B cell (primary cell): Measurements from ENCODE around the gene DNAJC15. TPM values are rescaled to one million over a fixed set of nuclear protein-coding genes. Genes with fewer than 3 reads are reported as not detected.

Source experiments
- ATAC-seq: fragments of 200-7000 bp; cut with Tn5 transposase; one replicate; pipeline ENCODE4 v1.10.0; 2021; ENCODE audit warnings: low read depth, mild to moderate bottlenecking, moderate number of reproducible peaks, moderate library complexity
- CTCF ChIA-PET: fragments of 350-600 bp; sonication (Branson Sonifier 250); formaldehyde crosslinking; loops from one replicate; lab custom pipeline; 2021; ENCODE audit warnings: antibody characterized with exemption, inconsistent platforms; lab: Charles Lee
- POLR2A ChIA-PET: fragments of 350-600 bp; sonication (Branson Sonifier 250); formaldehyde crosslinking; loops from one replicate; lab custom pipeline; 2021; ENCODE audit warnings: antibody characterized with exemption; lab: Charles Lee
- DNase-seq: peaks from one replicate; pipeline ENCODE4 v3.0.0; 2013
- H2AFZ ChIP-seq: 2 replicates; pipeline ENCODE4 v1.6.1; 2012; ENCODE audit warnings: mild to moderate bottlenecking, low read depth, low read length; ENCODE audit not compliant: insufficient read depth, poor library complexity, severe bottlenecking
- H3K27ac ChIP-seq, 2 donors: 1 replicate in 1 of 2; 2 replicates in 1 of 2; pipeline ENCODE4 v1.5.1; 2012 to 2013; ENCODE audit warnings: low read length in 2 of 2, mild to moderate bottlenecking in 2 of 2, moderate library complexity in 1 of 2
- H3K27me3 ChIP-seq, 4 experiments: fragments of 200-600 bp in 1 of 4; sonication (generic) in 1 of 4; replicated peaks in 1 of 4; 1 replicate in 2 of 4; 2 replicates in 2 of 4; pipeline versions ENCODE4 v1.6.1 to v1.7.0; 2013 to 2016; ENCODE audit warnings: low read length in 3 of 4, mild to moderate bottlenecking in 2 of 4, mixed read lengths in 1 of 4, moderate library complexity in 1 of 4; ENCODE audit not compliant: insufficient read depth in 4 of 4, control insufficient read depth in 3 of 4; ENCODE audit errors: control extremely low read depth in 1 of 4
- H3K36me3 ChIP-seq, 2 experiments: replicated peaks in 1 of 2; 1 replicate in 1 of 2; 2 replicates in 1 of 2; pipeline versions ENCODE4 v1.6.1 to v1.7.1; 2013; ENCODE audit warnings: low read length in 1 of 2; ENCODE audit not compliant: insufficient read depth in 2 of 2, control insufficient read depth in 1 of 2; ENCODE audit errors: control extremely low read depth in 1 of 2, extremely low read depth in 1 of 2
- H3K4me1 ChIP-seq, 2 donors: fragments of 200-600 bp in 1 of 2; sonication (generic) in 1 of 2; 1 replicate in 1 of 2; 2 replicates in 1 of 2; pipeline versions ENCODE4 v1.5.1 to v1.6.1; 2013 to 2017; ENCODE audit warnings: low read length in 2 of 2; ENCODE audit not compliant: control insufficient read depth in 2 of 2, insufficient read depth in 2 of 2
- H3K4me2 ChIP-seq: replicated peaks from 2 replicates; pipeline ENCODE3; 2012; ENCODE audit warnings: mild to moderate bottlenecking, low read depth, low read length; ENCODE audit not compliant: poor library complexity, severe bottlenecking
- H3K4me3 ChIP-seq, 5 experiments: fragments of 200-600 bp in 1 of 5; sonication (generic) in 1 of 5; 1 replicate in 3 of 5; 2 replicates in 2 of 5; pipeline versions ENCODE4 v1.5.1 to v1.7.0; 2011 to 2016; ENCODE audit warnings: low read length in 4 of 5, mild to moderate bottlenecking in 4 of 5, low read depth in 2 of 5, control low read depth in 1 of 5, moderate library complexity in 1 of 5; ENCODE audit not compliant: insufficient read depth in 1 of 5; ENCODE audit errors: control extremely low read depth in 1 of 5, extremely low read depth in 1 of 5
- H3K79me2 ChIP-seq: fragments of 200-600 bp; sonication (generic); one replicate; pipeline ENCODE4 v1.6.0; 2016; ENCODE audit warnings: low read length; ENCODE audit not compliant: control insufficient read depth, insufficient read depth
- H3K9ac ChIP-seq: fragments of 200-600 bp; sonication (generic); 2 replicates; pipeline ENCODE4 v1.6.1; 2017; ENCODE audit warnings: mild to moderate bottlenecking, low read length, moderate library complexity
- H3K9me3 ChIP-seq, 3 donors: one replicate each; pipeline versions ENCODE4 v1.6.1 to v1.7.1; 2013; ENCODE audit warnings: low read length in 2 of 3; ENCODE audit not compliant: control insufficient read depth in 2 of 3, insufficient read depth in 1 of 3; ENCODE audit errors: control extremely low read depth in 1 of 3
- H4K20me1 ChIP-seq: 2 replicates; pipeline ENCODE4 v1.6.0; 2012; ENCODE audit warnings: mild to moderate bottlenecking, low read length; ENCODE audit not compliant: insufficient read depth, control insufficient read depth, poor library complexity, severe bottlenecking
- H3K27ac Mint-ChIP-seq: one replicate; pipeline ENCODE4 v1.8.0; 2021; ENCODE audit warnings: mixed read lengths
- H3K27me3 Mint-ChIP-seq: one replicate; pipeline ENCODE4 v1.8.0; 2021; ENCODE audit warnings: mixed read lengths
- H3K4me1 Mint-ChIP-seq: one replicate; pipeline ENCODE4 v1.8.0; 2021; ENCODE audit warnings: mixed read lengths
- H3K4me3 Mint-ChIP-seq: one replicate; pipeline ENCODE4 v1.8.0; 2021; ENCODE audit warnings: mixed read lengths
- H3K9me3 Mint-ChIP-seq: one replicate; pipeline ENCODE4 v1.8.0; 2022; ENCODE audit warnings: mixed read lengths; ENCODE audit not compliant: insufficient read depth
- CTCF ChIP-seq: fragments of 200-600 bp; IDR thresholded peaks from one replicate; pipeline ENCODE4 v1.8.0; 2022; ENCODE audit warnings: antibody characterized with exemption, mild to moderate bottlenecking
- EZH2 ChIP-seq: IDR thresholded peaks from 2 replicates; pipeline ENCODE4 v1.6.1; 2012; ENCODE audit warnings: borderline replicate concordance, low read depth, mild to moderate bottlenecking, moderate library complexity, low read length; ENCODE audit not compliant: insufficient read depth, poor library complexity, severe bottlenecking
- WGBS: methylation state at CpG from one replicate; pipeline ENCODE4 v1.1.5; 2013; ENCODE audit warnings: missing lambda C conversion rate; ENCODE audit not compliant: insufficient coverage; 5-methylcytosine and 5-hydroxymethylcytosine counted together
- intact Hi-C: fragments of 100-400 bp; cut with micrococcal nuclease; formaldehyde crosslinking; loops from one replicate; pipeline ENCODE4 v1.10.0; 2022
- polyA plus RNA-seq: library from polyadenylated mRNA; depleted of rRNA; stranded (reverse); fragments of >200 nt; gene quantifications from 2 replicates; pipeline ENCODE4 v1.2.3, GENCODE V29; 2012
- total RNA-seq, 2 donors: library from RNA; stranded (reverse); fragments of 120-200 nt in 1 of 2; gene quantifications; 1 replicate in 1 of 2; 2 replicates in 1 of 2; pipeline versions ENCODE4 v1.2.3 to v1.2.4, GENCODE V29; 2013 to 2022

Gene DNAJC15
- total and polyA plus RNA-seq, 2 donors (not counting 1 experiment from before 2014, with no cell fraction given) = 11.5 to 15.2 TPM

GRCh38 chr13:43141685-43142084, 118.3 kb downstream of the DNAJC15 start:
- Mint-ChIP-seq H3K27me3 (peaks cover 25% of the 10 kb centered on the region), H3K4me1 (no peaks in the 10 kb centered on the region), H3K4me3 (no peak overlapping the region), H3K27ac (no peak overlapping the region), H3K9me3 (no peaks in the 10 kb centered on the region)
- WGBS = 100% methylated on average over 4 of the region's 4 CpGs
- Histone ChIP-seq H3K27ac (no peak overlapping the region), H3K9me3 (no peaks in the 10 kb centered on the region), H2AFZ (no peak overlapping the region), H3K79me2 (no peaks in the 10 kb centered on the region), H4K20me1 (no peaks in the 10 kb centered on the region), H3K4me2 (no peak overlapping the region), H3K9ac (no peak overlapping the region), H3K4me1 (no peaks in the 10 kb centered on the region), H3K36me3 (no peaks in the 10 kb centered on the region), H3K4me3 (no peak overlapping the region), H3K27me3 (peaks cover 0 to 7% (median 0%) of the 10 kb centered on the region in 4 experiments)
- no peak for TF ChIP-seq EZH2
- TF ChIP-seq CTCF = no peak
- POLR2A ChIA-PET = no interaction called here
- ATAC-seq (no peak), DNase-seq (no peak)
- intact Hi-C loops = no loop called here
- CTCF ChIA-PET = interaction anchor here (0.8 kb wide), 1 partner anchor 28 kb away, joined by 3 read pairs; no protein-coding TSS in a partner anchor

- intact Hi-C loops = no loop called here
- WGBS = no CpG with 5 or more reads among the region's 3 CpGs
- Mint-ChIP-seq H3K27ac (no peak overlapping the region), H3K27me3 (peaks cover 14% of the 10 kb centered on the region), H3K4me1 (no peaks in the 10 kb centered on the region), H3K9me3 (no peaks in the 10 kb centered on the region), H3K4me3 (no peak overlapping the region)
- DNase-seq (no peak), ATAC-seq (no peak)
- H3K36me3 ChIP-seq = no peaks in the 10 kb centered on the region
- H3K4me3 ChIP-seq = no peak overlapping the region
- ChIA-PET CTCF (no interaction called here), POLR2A (no interaction called here)
- no peak overlapping the region for H3K27ac ChIP-seq
- H4K20me1 ChIP-seq = no peaks in the 10 kb centered on the region
- no peak overlapping the region for H3K4me2 ChIP-seq
- no peaks in the 10 kb centered on the region for H3K4me1 ChIP-seq
- peaks cover 0 to 3% (median 0%) of the 10 kb centered on the region in 4 experiments for H3K27me3 ChIP-seq
- H3K9me3 ChIP-seq = no peaks in the 10 kb centered on the region
- no peak overlapping the region for H3K9ac ChIP-seq
- H3K79me2 ChIP-seq = no peaks in the 10 kb centered on the region
- no peak overlapping the region for H2AFZ ChIP-seq
- no peak for TF ChIP-seq EZH2
- TF ChIP-seq CTCF = no peak
These were observed 120.2 kb downstream of the DNAJC15 start for GRCh38 chr13:43143591-43143990.
